GM21619 (cell line): ENCODE measurements around the gene AQP11.

ENCODE experiments used
- ATAC-seq: cut with Tn5 transposase; IDR thresholded peaks from one replicate; pipeline ENCODE4 v1.9.1; 2021; ENCODE audit not compliant: unreplicated experiment

Gene AQP11

DNA sequence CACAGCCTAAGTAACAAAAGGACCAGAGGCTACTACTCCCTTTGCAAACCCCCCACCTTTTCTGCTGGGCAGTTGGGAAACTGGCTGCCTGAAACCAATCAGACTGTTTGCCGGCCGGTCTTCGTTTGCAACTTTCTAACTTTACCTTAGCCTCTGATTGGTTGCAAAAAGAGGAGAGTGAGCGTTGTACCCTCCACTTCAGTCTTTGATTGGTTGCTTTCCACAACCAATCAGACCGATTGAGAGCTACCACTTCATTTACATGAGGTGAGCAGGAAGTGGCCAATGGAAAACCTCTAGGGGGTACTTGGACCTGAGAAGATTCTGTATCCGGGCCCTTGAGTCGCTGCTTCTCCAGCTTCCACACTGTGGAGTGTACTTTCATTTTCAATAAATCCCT lies 66.6 kb downstream of the AQP11 start:
- no peak for ATAC-seq

DNA sequence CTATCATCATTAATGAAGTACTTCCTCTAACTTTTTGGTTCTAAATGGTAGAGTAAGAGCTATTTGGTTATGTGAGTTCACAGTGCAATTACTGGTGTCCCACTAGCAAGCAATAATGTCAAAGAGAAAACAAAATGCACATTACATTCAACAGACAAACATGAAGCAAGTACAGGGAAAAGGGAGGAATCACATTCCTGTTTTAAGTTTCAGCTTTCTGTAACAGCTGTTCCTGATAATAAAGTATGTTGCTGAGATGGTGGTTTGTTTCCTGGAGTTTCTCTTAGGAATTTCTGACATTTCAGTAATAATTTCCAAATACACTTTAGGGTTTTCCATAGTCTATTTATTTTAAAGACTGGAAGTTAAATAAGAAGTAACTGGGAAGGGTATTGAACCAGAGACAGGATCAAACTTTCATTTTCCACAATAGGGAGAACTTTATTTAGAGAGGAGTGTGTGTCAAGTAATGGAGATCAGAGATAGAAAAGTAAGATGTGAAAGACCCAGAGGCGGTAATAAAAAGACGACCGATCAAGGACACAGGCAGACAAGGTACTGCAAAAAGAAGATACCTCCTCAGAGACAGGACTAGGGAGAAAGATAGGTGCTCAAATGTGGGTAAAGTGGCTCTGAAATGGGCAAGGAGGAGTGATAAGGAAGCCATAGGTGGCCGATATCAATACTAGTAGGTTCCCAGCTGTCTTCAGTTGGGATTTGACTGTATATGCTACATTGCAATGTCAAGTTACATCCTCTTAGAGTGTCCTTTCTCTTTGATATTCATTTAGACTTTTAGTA lies 68.7 kb downstream of the AQP11 start:
- ATAC-seq = no peak
